AG09319 (cell line): ENCODE data around the gene CA5A.
"Not testable (repeated sequence)": the region's sequence is repeated elsewhere in the genome, so short reads cannot be mapped to it uniquely, and the experiment has no call there.

ENCODE experiments used
- DNase-seq: peaks from one replicate; pipeline ENCODE4 v3.0.0-alpha.2; 2010; ENCODE audit warnings: low read depth; ENCODE audit errors: extremely low read depth
- TF ChIP-seq, protein P1 (sequence below): IDR thresholded peaks from 2 replicates; pipeline ENCODE4 v1.5.1; 2011; ENCODE audit warnings: low read depth, mild to moderate bottlenecking, inconsistent platforms, low read length, moderate library complexity

The CA5A gene

DNA sequence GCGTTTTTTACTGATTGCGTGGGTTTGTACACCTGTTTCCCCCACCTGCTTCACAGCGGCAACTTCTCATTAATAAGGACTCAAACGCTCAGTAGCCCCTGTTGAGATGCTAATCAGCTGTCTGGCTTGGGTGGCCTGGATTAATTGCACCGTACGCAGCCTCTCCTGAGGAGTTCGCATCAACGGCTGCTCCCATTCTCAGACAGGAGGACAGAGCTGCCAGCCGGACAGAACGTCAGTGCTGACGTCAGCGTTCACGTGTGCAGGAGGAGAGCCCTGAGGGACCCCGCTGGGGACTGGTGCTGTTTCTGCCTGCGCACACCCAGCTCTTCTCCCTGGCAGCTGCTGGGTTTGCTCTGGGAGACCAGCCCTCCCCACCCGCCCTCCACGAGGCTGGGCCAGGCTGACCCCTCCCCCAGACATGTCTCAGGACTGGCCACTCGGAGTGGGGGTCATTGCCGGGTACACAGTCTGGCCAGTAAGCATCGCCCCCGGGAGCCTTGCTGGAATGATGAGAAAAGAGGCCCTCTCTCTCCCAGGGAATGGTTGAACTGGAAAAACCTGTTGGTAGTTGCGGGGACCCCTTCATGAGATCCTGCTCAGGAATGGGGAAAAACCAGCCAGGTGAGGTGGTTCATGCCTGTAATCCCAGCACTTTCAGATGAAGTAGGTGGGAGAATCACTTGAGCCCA, 9.2 kb upstream of the CA5A start:
- DNase-seq, result no peak
- TF ChIP-seq, protein P1, sequence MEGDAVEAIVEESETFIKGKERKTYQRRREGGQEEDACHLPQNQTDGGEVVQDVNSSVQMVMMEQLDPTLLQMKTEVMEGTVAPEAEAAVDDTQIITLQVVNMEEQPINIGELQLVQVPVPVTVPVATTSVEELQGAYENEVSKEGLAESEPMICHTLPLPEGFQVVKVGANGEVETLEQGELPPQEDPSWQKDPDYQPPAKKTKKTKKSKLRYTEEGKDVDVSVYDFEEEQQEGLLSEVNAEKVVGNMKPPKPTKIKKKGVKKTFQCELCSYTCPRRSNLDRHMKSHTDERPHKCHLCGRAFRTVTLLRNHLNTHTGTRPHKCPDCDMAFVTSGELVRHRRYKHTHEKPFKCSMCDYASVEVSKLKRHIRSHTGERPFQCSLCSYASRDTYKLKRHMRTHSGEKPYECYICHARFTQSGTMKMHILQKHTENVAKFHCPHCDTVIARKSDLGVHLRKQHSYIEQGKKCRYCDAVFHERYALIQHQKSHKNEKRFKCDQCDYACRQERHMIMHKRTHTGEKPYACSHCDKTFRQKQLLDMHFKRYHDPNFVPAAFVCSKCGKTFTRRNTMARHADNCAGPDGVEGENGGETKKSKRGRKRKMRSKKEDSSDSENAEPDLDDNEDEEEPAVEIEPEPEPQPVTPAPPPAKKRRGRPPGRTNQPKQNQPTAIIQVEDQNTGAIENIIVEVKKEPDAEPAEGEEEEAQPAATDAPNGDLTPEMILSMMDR, result no peak

- no peak for DNase-seq
- TF ChIP-seq, protein P1, result no peak
Observed at GRCh38 chr16:87942680-87943079, 6.4 kb upstream of the CA5A start.

DNA sequence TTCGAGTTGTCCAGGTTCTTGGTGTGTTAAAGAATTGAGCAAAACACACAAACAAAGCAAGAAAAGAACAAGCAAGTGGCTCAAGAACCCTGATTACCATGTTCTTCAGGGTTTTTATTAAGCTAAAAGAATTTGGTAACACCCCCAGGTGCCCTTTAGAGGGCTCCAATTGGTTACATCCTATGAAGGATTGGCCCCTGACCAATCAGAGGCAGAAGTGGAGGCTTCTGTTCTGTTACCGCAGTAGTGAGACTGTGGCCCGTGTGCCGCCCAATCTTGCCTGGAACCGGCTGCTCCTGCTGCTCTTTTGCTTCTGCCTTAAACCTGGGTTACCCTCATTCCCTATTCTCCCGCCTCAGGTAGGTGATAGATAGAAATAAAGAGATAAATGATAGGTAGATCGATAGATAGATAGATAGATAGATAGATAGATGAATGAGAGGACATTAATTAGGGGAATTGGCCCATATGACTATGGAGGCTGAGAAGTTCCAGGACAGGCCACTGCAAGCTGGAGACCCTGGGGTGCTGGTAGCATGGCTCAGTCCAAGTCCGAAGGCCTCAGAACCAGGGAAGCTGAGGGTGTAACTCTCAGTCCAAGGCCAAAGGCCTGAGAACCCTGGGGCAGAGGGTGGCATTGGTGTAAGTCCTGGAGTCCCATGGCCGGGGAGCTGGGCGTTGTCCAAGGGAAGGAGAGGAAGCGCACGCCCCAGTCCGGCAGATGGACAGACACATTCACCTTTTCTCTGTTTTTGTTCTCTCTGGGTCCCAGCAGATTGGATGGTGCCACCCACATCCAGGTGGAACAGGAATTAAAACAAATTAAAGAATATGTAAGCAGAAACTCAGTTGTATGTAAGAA, 3.5 kb upstream of the CA5A start:
- no peak for DNase-seq
- TF ChIP-seq, protein P1, result no peak

- TF ChIP-seq, protein P1, result no peak
- DNase-seq, result no peak
Observed at GRCh38 chr16:87938412-87938949, 2.2 kb upstream of the CA5A start.

DNA sequence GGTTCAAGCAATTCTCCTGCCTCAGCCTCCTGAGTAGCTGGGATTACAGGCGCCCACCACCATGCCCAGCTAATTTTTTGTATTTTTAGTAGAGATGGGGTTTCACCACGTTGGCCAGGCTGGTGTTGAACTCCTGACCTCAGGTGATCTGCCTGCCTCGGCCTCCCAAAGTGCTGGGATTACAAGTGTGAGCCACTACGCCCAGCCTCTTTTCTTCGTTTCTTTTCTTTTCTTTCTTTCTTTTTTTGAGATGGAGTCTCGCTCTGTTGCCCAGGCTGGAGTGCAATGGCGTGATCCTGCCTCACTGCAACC, 858 bp upstream of the CA5A start:
- not testable (repeated sequence) for DNase-seq

DNA sequence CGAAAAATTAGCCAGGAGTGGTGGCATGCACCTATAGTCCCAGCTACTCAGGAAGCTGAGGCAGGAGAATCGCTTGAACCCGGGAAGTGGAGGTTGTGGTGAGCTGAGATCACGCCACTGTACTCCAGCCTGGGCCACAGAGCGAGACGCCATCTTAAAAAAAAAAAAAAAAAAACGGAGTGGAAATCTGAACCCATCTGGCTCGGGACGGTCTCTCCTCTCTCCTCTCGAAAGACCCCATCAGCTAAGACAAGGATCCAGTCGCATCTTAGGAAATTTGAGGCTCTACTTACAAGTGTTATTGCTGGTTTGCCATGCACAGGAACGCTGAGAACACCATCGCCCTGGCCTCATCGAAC, 334 bp downstream of the CA5A start:
- DNase-seq, result not testable (repeated sequence)

GRCh38 chr16:87934752-87935425, 1.4 kb downstream of the CA5A start:
- not testable (repeated sequence) for DNase-seq

- TF ChIP-seq, protein P1, result no peak
- no peak for DNase-seq
Observed at GRCh38 chr16:87933140-87933495, 3.2 kb downstream of the CA5A start.

DNA sequence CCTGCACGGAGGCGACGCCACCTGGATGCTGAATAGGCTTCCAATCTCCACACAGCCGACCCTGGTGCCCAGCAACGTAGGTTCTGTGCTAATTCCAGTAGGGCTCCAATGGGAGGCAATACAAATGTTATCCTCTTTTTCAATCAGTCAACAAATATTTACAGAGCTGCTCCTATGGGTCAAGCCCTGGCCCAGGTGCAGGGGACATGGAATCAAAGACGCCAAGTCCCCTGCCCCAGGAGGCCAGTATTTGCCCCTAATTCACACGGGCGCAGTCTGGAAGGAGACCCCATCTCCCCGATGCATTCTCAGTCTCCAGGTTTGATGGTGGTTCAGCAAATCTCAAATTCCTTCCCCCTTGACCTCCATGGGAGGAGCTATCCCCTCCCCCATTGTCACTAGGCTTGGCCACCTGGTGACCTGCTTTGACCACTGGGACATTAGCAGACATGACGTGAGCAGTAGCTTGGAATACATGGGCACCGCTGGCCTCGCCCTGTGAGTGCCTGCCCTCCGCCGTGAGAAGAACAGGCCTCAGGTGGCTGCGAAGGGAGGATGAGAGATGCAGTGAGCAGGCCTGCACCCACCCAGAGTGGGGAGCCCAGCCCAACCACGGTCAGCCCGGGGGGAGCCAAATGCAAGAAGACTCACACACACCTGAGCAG, 3.7 kb downstream of the CA5A start:
- DNase-seq, result not testable (repeated sequence)
